Loucy (cell line): ENCODE data around the gene UGT2A1.

Experiments used
- H2AFZ ChIP-seq: fragments of 200-600 bp; sonication (generic); 2 replicates; pipeline ENCODE4 v1.6.0; 2016; ENCODE audit warnings: antibody characterized with exemption, mild to moderate bottlenecking, low read length, moderate library complexity
- H3F3A ChIP-seq: fragments of 200-600 bp; 2 replicates; pipeline ENCODE4 v1.6.0; 2016; ENCODE audit warnings: antibody characterized with exemption, low read depth, mild to moderate bottlenecking
- H3K27me3 ChIP-seq: fragments of 200-600 bp; sonication (generic); 2 replicates; pipeline ENCODE4 v1.6.1; 2014; ENCODE audit warnings: low read length, mild to moderate bottlenecking; ENCODE audit not compliant: insufficient read depth, poor library complexity, severe bottlenecking
- H3K36me3 ChIP-seq: fragments of 200-600 bp; sonication (generic); 2 replicates; pipeline ENCODE4 v1.6.1; 2016; ENCODE audit warnings: low read length; ENCODE audit not compliant: insufficient read depth
- H3K4me1 ChIP-seq: fragments of 200-600 bp; sonication (generic); 2 replicates; pipeline ENCODE4 v1.5.1; 2014; ENCODE audit warnings: low read length, mild to moderate bottlenecking; ENCODE audit not compliant: insufficient read depth, poor library complexity, severe bottlenecking
- H3K4me2 ChIP-seq: fragments of 200-600 bp; sonication (generic); 2 replicates; pipeline ENCODE4 v1.6.0; 2014; ENCODE audit warnings: antibody characterized with exemption, low read length, low read depth, mild to moderate bottlenecking; ENCODE audit not compliant: poor library complexity, severe bottlenecking
- H3K4me3 ChIP-seq: fragments of 200-600 bp; sonication (generic); 2 replicates; pipeline ENCODE4 v1.5.1; 2014; ENCODE audit warnings: low read length, mild to moderate bottlenecking, mixed read lengths; ENCODE audit not compliant: poor library complexity, severe bottlenecking
- H3K79me2 ChIP-seq: fragments of 200-600 bp; sonication (generic); 2 replicates; pipeline ENCODE4 v1.6.1; 2014; ENCODE audit warnings: low read length; ENCODE audit not compliant: insufficient read depth
- H3K9ac ChIP-seq: fragments of 200-600 bp; sonication (generic); 2 replicates; pipeline ENCODE4 v1.6.0; 2014; ENCODE audit warnings: mild to moderate bottlenecking, low read depth, low read length, moderate library complexity; ENCODE audit not compliant: poor library complexity, severe bottlenecking
- H3K9me2 ChIP-seq: fragments of 200-600 bp; sonication (generic); replicated peaks from 2 replicates; pipeline ENCODE4 v1.6.1; 2016; ENCODE audit warnings: low read depth, low read length, mixed read lengths
- H3K9me3 ChIP-seq: fragments of 200-600 bp; sonication (generic); 2 replicates; pipeline ENCODE4 v1.6.1; 2014; ENCODE audit warnings: mild to moderate bottlenecking, antibody characterized with exemption, low read length, low read depth; ENCODE audit not compliant: insufficient read depth
- H4K20me1 ChIP-seq: fragments of 200-600 bp; sonication (generic); 2 replicates; pipeline ENCODE4 v1.6.0; 2014; ENCODE audit warnings: antibody characterized with exemption, low read length, mild to moderate bottlenecking; ENCODE audit not compliant: insufficient read depth, poor library complexity, severe bottlenecking
- EZH2phosphoT487 ChIP-seq: fragments of 200-600 bp; IDR thresholded peaks from 2 replicates; pipeline ENCODE4 v1.6.1; 2018; ENCODE audit warnings: antibody characterized with exemption, mild to moderate bottlenecking, moderate library complexity, borderline replicate concordance
- TF ChIP-seq, protein P1 (sequence below): fragments of 200-600 bp; sonication (generic); conservative IDR thresholded peaks from 2 replicates; pipeline ENCODE4 v1.5.1; 2014; ENCODE audit warnings: mild to moderate bottlenecking, antibody characterized with exemption, low read length

UGT2A1 gene

DNA sequence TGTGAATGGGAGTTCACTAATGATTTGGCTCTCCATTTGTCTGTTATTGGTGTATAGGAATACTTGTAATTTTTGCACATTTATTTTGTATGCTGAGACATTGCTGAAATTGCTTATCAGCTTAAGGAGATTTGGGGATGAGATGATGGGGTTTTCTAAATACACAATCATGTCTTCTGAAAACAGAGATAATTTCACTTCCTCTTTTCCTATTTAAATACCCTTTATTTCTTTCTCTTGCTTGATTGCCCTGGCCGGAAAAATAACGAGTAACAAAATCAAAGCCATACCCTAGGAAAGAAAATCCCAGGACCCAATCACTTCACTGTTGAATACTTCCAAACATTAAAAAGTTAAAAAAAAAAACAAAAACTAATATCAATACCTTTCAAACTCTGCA lies 89.6 kb downstream of the UGT2A1 start:
- Histone ChIP-seq H3K36me3 (no peaks in the 10 kb centered on the region), H3K4me3 (no peak overlapping the region), H3K79me2 (no peaks in the 10 kb centered on the region), H3K4me1 (no peaks in the 10 kb centered on the region), H3K27me3 (no peaks in the 10 kb centered on the region), H3F3A (no peaks in the 10 kb centered on the region), H3K4me2 (no peak overlapping the region), H3K9me3 (no peaks in the 10 kb centered on the region), H3K9me2 (no peaks in the 10 kb centered on the region), H2AFZ (no peak overlapping the region), H3K9ac (no peak overlapping the region), H4K20me1 (no peaks in the 10 kb centered on the region)
- TF ChIP-seq, protein P1, sequence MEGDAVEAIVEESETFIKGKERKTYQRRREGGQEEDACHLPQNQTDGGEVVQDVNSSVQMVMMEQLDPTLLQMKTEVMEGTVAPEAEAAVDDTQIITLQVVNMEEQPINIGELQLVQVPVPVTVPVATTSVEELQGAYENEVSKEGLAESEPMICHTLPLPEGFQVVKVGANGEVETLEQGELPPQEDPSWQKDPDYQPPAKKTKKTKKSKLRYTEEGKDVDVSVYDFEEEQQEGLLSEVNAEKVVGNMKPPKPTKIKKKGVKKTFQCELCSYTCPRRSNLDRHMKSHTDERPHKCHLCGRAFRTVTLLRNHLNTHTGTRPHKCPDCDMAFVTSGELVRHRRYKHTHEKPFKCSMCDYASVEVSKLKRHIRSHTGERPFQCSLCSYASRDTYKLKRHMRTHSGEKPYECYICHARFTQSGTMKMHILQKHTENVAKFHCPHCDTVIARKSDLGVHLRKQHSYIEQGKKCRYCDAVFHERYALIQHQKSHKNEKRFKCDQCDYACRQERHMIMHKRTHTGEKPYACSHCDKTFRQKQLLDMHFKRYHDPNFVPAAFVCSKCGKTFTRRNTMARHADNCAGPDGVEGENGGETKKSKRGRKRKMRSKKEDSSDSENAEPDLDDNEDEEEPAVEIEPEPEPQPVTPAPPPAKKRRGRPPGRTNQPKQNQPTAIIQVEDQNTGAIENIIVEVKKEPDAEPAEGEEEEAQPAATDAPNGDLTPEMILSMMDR, result no peak
- no peak for TF ChIP-seq EZH2phosphoT487

DNA sequence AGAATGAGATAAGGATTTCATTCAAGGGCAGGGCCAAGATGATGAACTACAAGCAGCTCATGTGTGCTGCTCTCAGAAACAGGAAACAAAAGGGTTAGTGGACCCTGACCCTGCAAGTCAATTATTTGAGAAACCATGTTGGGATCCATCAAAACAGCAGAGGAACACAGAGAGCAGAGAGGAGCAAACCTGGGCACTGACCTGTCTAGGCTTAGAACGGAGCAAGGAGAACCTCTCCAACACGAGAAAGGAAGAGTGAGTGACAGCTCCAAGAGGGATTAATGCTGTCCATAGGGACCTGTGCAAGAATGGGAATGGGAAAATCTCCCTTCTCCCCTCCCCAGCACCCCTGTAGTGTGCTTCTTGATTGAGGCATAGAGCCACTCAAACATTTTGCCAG lies 103.4 kb downstream of the UGT2A1 start:
- Histone ChIP-seq H3K9ac (no peak overlapping the region), H3F3A (no peaks in the 10 kb centered on the region), H3K79me2 (no peaks in the 10 kb centered on the region), H2AFZ (no peak overlapping the region), H3K9me3 (no peaks in the 10 kb centered on the region), H3K36me3 (no peaks in the 10 kb centered on the region), H4K20me1 (no peaks in the 10 kb centered on the region), H3K4me3 (no peak overlapping the region), H3K4me2 (no peak overlapping the region), H3K4me1 (no peaks in the 10 kb centered on the region), H3K27me3 (no peaks in the 10 kb centered on the region), H3K9me2 (no peaks in the 10 kb centered on the region)
- no peak for TF ChIP-seq EZH2phosphoT487
- TF ChIP-seq, protein P1, result no peak

DNA sequence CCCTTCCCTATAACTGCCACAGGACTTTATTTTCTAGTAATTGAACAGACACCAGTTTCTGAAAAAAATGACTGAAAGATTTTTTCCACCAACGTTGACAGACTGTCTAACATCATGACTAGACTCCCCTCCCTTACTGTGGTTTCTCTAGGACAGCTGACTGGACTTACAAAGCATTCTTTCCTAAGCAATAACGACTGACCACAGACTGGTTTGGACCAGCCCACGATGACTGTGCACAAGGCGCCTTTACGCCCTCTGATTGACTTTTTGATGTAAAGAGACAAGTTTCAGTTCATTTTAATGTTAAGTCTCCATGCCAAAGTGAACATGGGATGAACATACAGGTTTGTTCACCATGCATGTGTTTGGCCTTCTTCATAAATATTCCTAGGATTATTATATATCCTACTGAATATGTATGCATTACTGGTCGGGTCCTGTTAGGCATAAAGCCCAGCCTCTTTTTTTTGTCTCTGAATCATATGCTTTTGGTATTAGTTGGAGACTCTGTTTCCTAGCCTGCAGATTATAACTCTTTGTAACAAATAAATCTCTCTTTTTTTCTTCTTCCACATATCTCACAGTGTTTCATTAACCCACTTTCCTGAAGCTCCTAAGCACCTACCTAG lies 106.8 kb downstream of the UGT2A1 start:
- Histone ChIP-seq H3K4me1 (no peaks in the 10 kb centered on the region), H3K9me2 (no peaks in the 10 kb centered on the region), H3K27me3 (no peaks in the 10 kb centered on the region), H3K4me2 (no peak overlapping the region), H3K79me2 (no peaks in the 10 kb centered on the region), H3K9ac (no peak overlapping the region), H3K4me3 (no peak overlapping the region), H3F3A (no peaks in the 10 kb centered on the region), H3K9me3 (no peaks in the 10 kb centered on the region), H2AFZ (no peak overlapping the region), H4K20me1 (no peaks in the 10 kb centered on the region), H3K36me3 (no peaks in the 10 kb centered on the region)
- TF ChIP-seq, protein P1, result no peak
- no peak for TF ChIP-seq EZH2phosphoT487
